ENCODE results near the gene TOMM7.

DNA sequence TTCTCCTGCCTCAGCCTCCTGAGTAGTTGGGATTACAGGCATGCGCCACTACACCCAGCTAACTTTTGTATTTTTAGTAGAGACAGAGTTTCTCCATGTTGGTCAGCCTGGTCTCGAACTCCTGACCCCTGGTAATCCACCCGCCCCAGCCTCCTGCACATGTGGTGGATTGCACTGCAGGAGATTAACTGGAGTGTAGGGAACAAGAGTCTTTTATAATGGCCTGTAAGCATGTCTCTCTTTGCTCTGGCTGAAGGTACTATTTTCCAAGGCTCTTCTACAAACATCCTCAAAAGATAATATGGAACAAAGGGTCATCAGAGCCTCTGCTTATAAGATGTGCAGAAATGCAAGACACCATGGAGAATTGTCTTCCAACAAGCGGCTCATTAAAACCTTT, 3.2 kb downstream of the TOMM7 start:
- TF ChIP-seq, protein P1, sequence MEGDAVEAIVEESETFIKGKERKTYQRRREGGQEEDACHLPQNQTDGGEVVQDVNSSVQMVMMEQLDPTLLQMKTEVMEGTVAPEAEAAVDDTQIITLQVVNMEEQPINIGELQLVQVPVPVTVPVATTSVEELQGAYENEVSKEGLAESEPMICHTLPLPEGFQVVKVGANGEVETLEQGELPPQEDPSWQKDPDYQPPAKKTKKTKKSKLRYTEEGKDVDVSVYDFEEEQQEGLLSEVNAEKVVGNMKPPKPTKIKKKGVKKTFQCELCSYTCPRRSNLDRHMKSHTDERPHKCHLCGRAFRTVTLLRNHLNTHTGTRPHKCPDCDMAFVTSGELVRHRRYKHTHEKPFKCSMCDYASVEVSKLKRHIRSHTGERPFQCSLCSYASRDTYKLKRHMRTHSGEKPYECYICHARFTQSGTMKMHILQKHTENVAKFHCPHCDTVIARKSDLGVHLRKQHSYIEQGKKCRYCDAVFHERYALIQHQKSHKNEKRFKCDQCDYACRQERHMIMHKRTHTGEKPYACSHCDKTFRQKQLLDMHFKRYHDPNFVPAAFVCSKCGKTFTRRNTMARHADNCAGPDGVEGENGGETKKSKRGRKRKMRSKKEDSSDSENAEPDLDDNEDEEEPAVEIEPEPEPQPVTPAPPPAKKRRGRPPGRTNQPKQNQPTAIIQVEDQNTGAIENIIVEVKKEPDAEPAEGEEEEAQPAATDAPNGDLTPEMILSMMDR (optimal IDR thresholded peaks at IDR 0.05 in 1 of 3, IDR thresholded peaks at IDR 0.05 in 1 of 3, conservative IDR thresholded peaks at IDR 0.05 in 1 of 3; ENCODE audit: extremely low read depth in 1 of 3, insufficient read depth in 2 of 3, low read length in 3 of 3), result no peak
- TF ChIP-seq EZH2 (IDR thresholded peaks at IDR 0.05; ENCODE audit: low read length), result no peak
